SH-SY5Y (cell line): ENCODE results near the gene MUC22.

Source experiments
- GATA2 ChIP-seq: IDR thresholded peaks from 2 replicates; pipeline ENCODE4 v1.6.1; 2011; ENCODE audit warnings: mild to moderate bottlenecking, low read depth, low read length
- GATA3 ChIP-seq: IDR thresholded peaks from 2 replicates; pipeline ENCODE4 v1.6.1; 2011; ENCODE audit warnings: low read depth, mild to moderate bottlenecking, low read length, moderate library complexity

DNA sequence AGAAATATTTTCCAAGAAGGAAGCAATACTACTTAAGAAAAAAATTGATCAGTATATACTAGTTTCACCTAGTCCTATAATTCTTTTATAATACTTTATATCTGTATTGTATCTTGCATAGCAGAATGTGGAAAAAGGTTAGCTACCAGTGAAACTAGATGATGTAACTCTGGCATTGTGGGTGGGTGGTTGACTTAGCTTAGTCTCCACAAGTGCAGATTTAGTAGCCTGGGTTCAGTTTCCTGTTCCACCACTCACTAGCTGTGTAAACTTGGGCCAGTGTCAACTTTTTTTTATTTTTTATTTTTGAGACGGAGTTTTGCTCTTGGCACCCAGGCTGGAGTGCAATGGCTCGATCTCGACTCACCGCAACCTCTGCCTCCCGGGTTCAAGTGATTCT lies 24.8 kb upstream of the MUC22 start:
- TF ChIP-seq GATA3, result no peak
- TF ChIP-seq GATA2, result no peak
